IPS DF 19.7 (cell line): ENCODE data around the gene LMTK2.
"Not testable (repeated sequence)": the region's sequence is repeated elsewhere in the genome, so short reads cannot be mapped to it uniquely, and the experiment has no call there.

Source experiments
- DNase-seq: peaks from one replicate; pipeline ENCODE4 v3.0.0-alpha.2; 2013; ENCODE audit warnings: low read depth, low spot score

The LMTK2 gene

GRCh38 chr7:98105942-98106544, 619 bp upstream of the LMTK2 start:
- DNase-seq = no peak

GRCh38 chr7:98107313-98107721, 655 bp downstream of the LMTK2 start:
- DNase-seq = no peak

GRCh38 chr7:98110249-98111022, 3.8 kb downstream of the LMTK2 start:
- DNase-seq = no peak

GRCh38 chr7:98112077-98112476, 5.4 kb downstream of the LMTK2 start:
- DNase-seq = no peak

- no peak for DNase-seq
Observed at GRCh38 chr7:98115746-98116525, 9.3 kb downstream of the LMTK2 start.

GRCh38 chr7:98116656-98117461, 10.2 kb downstream of the LMTK2 start:
- no peak for DNase-seq

- DNase-seq = no peak
Observed at GRCh38 chr7:98119256-98119918, 12.7 kb downstream of the LMTK2 start.

- no peak for DNase-seq
Observed at GRCh38 chr7:98120559-98120958, 13.9 kb downstream of the LMTK2 start.

GRCh38 chr7:98121388-98121787, 14.7 kb downstream of the LMTK2 start:
- not testable (repeated sequence) for DNase-seq

GRCh38 chr7:98123365-98123696, 16.7 kb downstream of the LMTK2 start:
- DNase-seq = no peak

- no peak for DNase-seq
Observed at GRCh38 chr7:98125759-98126158, 19.1 kb downstream of the LMTK2 start.

GRCh38 chr7:98126311-98127142, 19.9 kb downstream of the LMTK2 start:
- no peak for DNase-seq

GRCh38 chr7:98128346-98128745, 21.7 kb downstream of the LMTK2 start:
- DNase-seq = no peak

- no peak for DNase-seq
Observed at GRCh38 chr7:98130959-98131358, 24.3 kb downstream of the LMTK2 start.

GRCh38 chr7:98133181-98133580, 26.5 kb downstream of the LMTK2 start:
- no peak for DNase-seq

- no peak for DNase-seq
Observed at GRCh38 chr7:98133621-98134303, 27.1 kb downstream of the LMTK2 start.

GRCh38 chr7:98134420-98135228, 28.0 kb downstream of the LMTK2 start:
- DNase-seq = no peak

- DNase-seq = no peak
Observed at GRCh38 chr7:98135984-98136383, 29.3 kb downstream of the LMTK2 start.

GRCh38 chr7:98136423-98136822, 29.8 kb downstream of the LMTK2 start:
- DNase-seq = no peak
